Dendritic cell treated with granulocyte-macrophage colony-stimulating factor and Interleukin-4, amounts not matched to agents 40 ng/mL and 50 ng/mL, for 4 days (primary cell): ENCODE results near the gene WWC1.

Source experiments
- H3K27ac Mint-ChIP-seq: one replicate; pipeline ENCODE4 v1.8.0; 2022; ENCODE audit warnings: mild to moderate bottlenecking, mixed read lengths
- H3K27me3 Mint-ChIP-seq: one replicate; pipeline ENCODE4 v1.8.0; 2022; ENCODE audit warnings: mild to moderate bottlenecking, mixed read lengths
- H3K36me3 Mint-ChIP-seq: one replicate; pipeline ENCODE4 v1.8.0; 2022; ENCODE audit warnings: low read depth, mixed read lengths
- H3K4me1 Mint-ChIP-seq: one replicate; pipeline ENCODE4 v1.8.0; 2022; ENCODE audit warnings: low read depth, mixed read lengths
- H3K4me3 Mint-ChIP-seq: one replicate; pipeline ENCODE4 v1.8.0; 2022; ENCODE audit warnings: mild to moderate bottlenecking, moderate library complexity, mixed read lengths
- H3K9me3 Mint-ChIP-seq: one replicate; pipeline ENCODE4 v1.8.0; 2022; ENCODE audit warnings: mixed read lengths
- intact Hi-C: fragments of 100-400 bp; cut with micrococcal nuclease; formaldehyde crosslinking; loops from one replicate; pipeline ENCODE4 v1.15.0; 2022

WWC1 gene

GRCh38 chr5:168291342-168291963 is at the start of gene WWC1:
Gene WWC1 (plus strand): TSS chr5:168291645. CDS start chr5:168292153, 508 bp downstream.
- H3K9me3 Mint-ChIP-seq, result no peaks in the 10 kb centered on the region
- H3K27me3 Mint-ChIP-seq, result peaks cover 73% of the 10 kb centered on the region
- H3K4me1 Mint-ChIP-seq, result peaks cover 15% of the 10 kb centered on the region
- no peaks in the 10 kb centered on the region for H3K36me3 Mint-ChIP-seq
- peak within 1 kb of the TSS; percentile 57 for H3K4me3 Mint-ChIP-seq
- intact Hi-C loops, result no loop called here
- H3K27ac Mint-ChIP-seq, result no peak within 1 kb of the TSS

- no peak overlapping the region for H3K27ac Mint-ChIP-seq
- no peaks in the 10 kb centered on the region for H3K9me3 Mint-ChIP-seq
- H3K4me1 Mint-ChIP-seq, result no peaks in the 10 kb centered on the region
- H3K27me3 Mint-ChIP-seq, result no peaks in the 10 kb centered on the region
- H3K4me3 Mint-ChIP-seq, result no peak overlapping the region
- H3K36me3 Mint-ChIP-seq, result no peaks in the 10 kb centered on the region
- intact Hi-C loops, result no loop called here
Observed at GRCh38 chr5:168244838-168245559, 46.4 kb upstream of the WWC1 start.

- Mint-ChIP-seq H3K27me3 (no peaks in the 10 kb centered on the region), H3K4me3 (no peak overlapping the region), H3K4me1 (no peaks in the 10 kb centered on the region), H3K27ac (no peak overlapping the region), H3K9me3 (peaks cover 9% of the 10 kb centered on the region), H3K36me3 (no peaks in the 10 kb centered on the region)
- intact Hi-C loops, result no loop called here
Observed at GRCh38 chr5:168249923-168250322, 41.5 kb upstream of the WWC1 start.

GRCh38 chr5:168251259-168251658 is 40.2 kb upstream of the WWC1 start:
- no peaks in the 10 kb centered on the region for H3K27me3 Mint-ChIP-seq
- H3K4me3 Mint-ChIP-seq, result no peak overlapping the region
- H3K9me3 Mint-ChIP-seq, result peaks cover 9% of the 10 kb centered on the region
- intact Hi-C loops, result no loop called here
- no peaks in the 10 kb centered on the region for H3K36me3 Mint-ChIP-seq
- no peaks in the 10 kb centered on the region for H3K4me1 Mint-ChIP-seq
- H3K27ac Mint-ChIP-seq, result no peak overlapping the region

- Mint-ChIP-seq H3K4me3 (no peak overlapping the region), H3K27me3 (no peaks in the 10 kb centered on the region), H3K9me3 (peaks cover 9% of the 10 kb centered on the region), H3K4me1 (no peaks in the 10 kb centered on the region), H3K36me3 (no peaks in the 10 kb centered on the region), H3K27ac (no peak overlapping the region)
- intact Hi-C loops, result no loop called here
Observed at GRCh38 chr5:168254013-168254693, 37.3 kb upstream of the WWC1 start.

- no peaks in the 10 kb centered on the region for H3K4me1 Mint-ChIP-seq
- intact Hi-C loops, result no loop called here
- no peaks in the 10 kb centered on the region for H3K27me3 Mint-ChIP-seq
- no peak overlapping the region for H3K27ac Mint-ChIP-seq
- H3K36me3 Mint-ChIP-seq, result no peaks in the 10 kb centered on the region
- H3K9me3 Mint-ChIP-seq, result no peaks in the 10 kb centered on the region
- H3K4me3 Mint-ChIP-seq, result no peak overlapping the region
Observed at GRCh38 chr5:168260353-168261226, 30.9 kb upstream of the WWC1 start.

GRCh38 chr5:168261227-168261571 is 30.2 kb upstream of the WWC1 start:
- Mint-ChIP-seq H3K27ac (no peak overlapping the region), H3K4me3 (no peak overlapping the region), H3K27me3 (no peaks in the 10 kb centered on the region), H3K4me1 (no peaks in the 10 kb centered on the region), H3K9me3 (no peaks in the 10 kb centered on the region), H3K36me3 (no peaks in the 10 kb centered on the region)
- intact Hi-C loops, result no loop called here

GRCh38 chr5:168262042-168262743 is 29.3 kb upstream of the WWC1 start:
- Mint-ChIP-seq H3K9me3 (no peaks in the 10 kb centered on the region), H3K27ac (no peak overlapping the region), H3K27me3 (no peaks in the 10 kb centered on the region), H3K4me3 (no peak overlapping the region), H3K36me3 (no peaks in the 10 kb centered on the region), H3K4me1 (no peaks in the 10 kb centered on the region)
- intact Hi-C loops, result no loop called here

- no peaks in the 10 kb centered on the region for H3K9me3 Mint-ChIP-seq
- no peaks in the 10 kb centered on the region for H3K36me3 Mint-ChIP-seq
- peaks cover under 1% of the 10 kb centered on the region for H3K27me3 Mint-ChIP-seq
- intact Hi-C loops, result no loop called here
- no peak overlapping the region for H3K4me3 Mint-ChIP-seq
- H3K27ac Mint-ChIP-seq, result no peak overlapping the region
- H3K4me1 Mint-ChIP-seq, result no peaks in the 10 kb centered on the region
Observed at GRCh38 chr5:168263121-168263520, 28.3 kb upstream of the WWC1 start.

- H3K27ac Mint-ChIP-seq, result no peak overlapping the region
- intact Hi-C loops, result loop anchor here (5.0 kb wide), 1 partner anchor 411 kb away; no protein-coding TSS in a partner anchor
- H3K4me3 Mint-ChIP-seq, result no peak overlapping the region
- no peaks in the 10 kb centered on the region for H3K9me3 Mint-ChIP-seq
- peaks cover 11% of the 10 kb centered on the region for H3K4me1 Mint-ChIP-seq
- peaks cover 12% of the 10 kb centered on the region for H3K27me3 Mint-ChIP-seq
- no peaks in the 10 kb centered on the region for H3K36me3 Mint-ChIP-seq
Observed at GRCh38 chr5:168266016-168266415, 25.4 kb upstream of the WWC1 start.

- Mint-ChIP-seq H3K4me3 (peak overlapping the region; percentile 54), H3K9me3 (no peaks in the 10 kb centered on the region), H3K36me3 (no peaks in the 10 kb centered on the region), H3K4me1 (peaks cover 11% of the 10 kb centered on the region), H3K27ac (no peak overlapping the region), H3K27me3 (peaks cover 12% of the 10 kb centered on the region)
- intact Hi-C loops, result loop anchor here (1.0 to 5.0 kb wide), 2 partner anchors 217 to 408 kb away; partner anchors contain the start of gene RARS1
Observed at GRCh38 chr5:168268949-168269936, 22.2 kb upstream of the WWC1 start.

GRCh38 chr5:168269937-168270330 is 21.5 kb upstream of the WWC1 start:
- no peaks in the 10 kb centered on the region for H3K9me3 Mint-ChIP-seq
- no peak overlapping the region for H3K4me3 Mint-ChIP-seq
- intact Hi-C loops, result loop anchor here (1.0 to 5.0 kb wide), 2 partner anchors 216 to 407 kb away; partner anchors contain the start of gene RARS1
- no peaks in the 10 kb centered on the region for H3K36me3 Mint-ChIP-seq
- peaks cover 11% of the 10 kb centered on the region for H3K4me1 Mint-ChIP-seq
- no peak overlapping the region for H3K27ac Mint-ChIP-seq
- H3K27me3 Mint-ChIP-seq, result peaks cover 12% of the 10 kb centered on the region
